Neuron (in vitro differentiated cells): Measurements from ENCODE around the gene TIMM50.
"Not testable (repeated sequence)": the region's sequence is repeated elsewhere in the genome, so short reads cannot be mapped to it uniquely, and the experiment has no call there.

Experiments
- H2AFZ ChIP-seq: one replicate; pipeline ENCODE4 v1.6.1; 2013; ENCODE audit warnings: low read depth, mild to moderate bottlenecking, inconsistent platforms, low read length, moderate library complexity
- H3K27me3 ChIP-seq: one replicate; pipeline ENCODE4 v1.6.1; 2013; ENCODE audit warnings: low read length; ENCODE audit not compliant: insufficient read depth
- H3K36me3 ChIP-seq: one replicate; pipeline ENCODE4 v1.6.1; 2013; ENCODE audit warnings: low read length; ENCODE audit not compliant: insufficient read depth
- H3K4me1 ChIP-seq: one replicate; pipeline ENCODE4 v1.6.1; 2013; ENCODE audit warnings: low read length; ENCODE audit not compliant: insufficient read depth
- H3K4me3 ChIP-seq: 2 replicates; pipeline ENCODE4 v1.5.1; 2013; ENCODE audit warnings: mild to moderate bottlenecking, low read length, moderate library complexity
- H3K9me3 ChIP-seq: one replicate; pipeline ENCODE4 v1.6.1; 2013; ENCODE audit warnings: low read length

The TIMM50 gene

DNA sequence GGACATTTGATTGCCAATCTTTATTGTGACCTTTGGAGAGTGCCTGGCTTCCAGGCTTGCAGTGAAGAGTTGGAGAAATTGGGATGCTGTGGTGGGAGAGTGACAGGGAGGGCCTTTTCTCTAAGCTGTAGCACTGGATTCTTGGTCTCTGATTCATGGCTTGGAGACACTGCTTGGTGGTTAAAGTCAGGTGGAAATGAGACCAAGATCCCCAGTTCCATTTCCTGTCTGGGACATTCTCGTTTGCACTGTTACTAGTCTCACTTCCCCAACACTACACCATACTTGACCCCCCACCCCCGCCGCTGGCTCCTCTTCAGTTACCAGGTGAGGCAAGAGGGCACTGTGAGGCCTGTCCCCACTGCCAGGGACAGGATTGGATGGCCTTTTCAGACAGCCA is 32.4 kb upstream of the TIMM50 start:
- peaks cover 27% of the 10 kb centered on the region for H3K36me3 ChIP-seq
- no peak overlapping the region for H3K4me3 ChIP-seq
- H2AFZ ChIP-seq = no peak overlapping the region
- H3K9me3 ChIP-seq = no peaks in the 10 kb centered on the region
- H3K4me1 ChIP-seq = peaks cover 19% of the 10 kb centered on the region
- H3K27me3 ChIP-seq = no peaks in the 10 kb centered on the region

DNA sequence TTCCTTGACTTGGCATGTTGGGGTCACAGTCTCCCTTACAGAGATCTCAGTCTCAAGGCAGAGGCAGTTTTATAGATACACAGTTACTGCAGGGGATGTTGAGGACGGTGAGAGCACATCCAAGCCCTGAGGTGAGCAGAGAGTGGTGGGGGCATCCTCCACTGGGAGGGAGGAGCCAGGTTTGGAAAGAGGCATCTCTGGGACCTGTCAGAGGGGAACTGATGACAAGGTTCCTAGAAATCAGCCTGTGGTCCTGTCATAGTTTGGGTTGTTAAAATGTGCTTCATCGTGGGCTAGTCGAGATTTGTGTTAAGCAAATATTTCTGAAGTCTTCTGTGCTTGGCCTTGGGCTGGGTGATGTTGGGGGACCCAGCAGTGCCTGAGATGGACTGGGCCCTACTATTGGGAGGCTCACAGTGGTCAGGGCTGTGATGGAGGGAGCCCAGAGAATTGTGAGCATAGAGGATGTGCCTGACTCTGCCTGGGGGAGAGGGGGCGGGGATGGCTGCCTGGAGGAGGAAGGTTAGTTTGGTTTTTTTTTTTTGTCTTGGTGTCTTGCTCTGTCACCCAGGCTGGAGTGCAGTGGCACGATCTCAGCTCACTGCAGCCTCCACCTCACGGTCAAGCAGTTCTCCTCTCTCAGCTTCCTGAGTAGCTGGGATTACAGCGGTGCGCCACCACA is 31.4 kb upstream of the TIMM50 start:
- Histone ChIP-seq H3K9me3 (no peaks in the 10 kb centered on the region), H2AFZ (no peak overlapping the region), H3K4me3 (no peak overlapping the region), H3K36me3 (peaks cover 32% of the 10 kb centered on the region), H3K4me1 (peaks cover 19% of the 10 kb centered on the region), H3K27me3 (no peaks in the 10 kb centered on the region)

DNA sequence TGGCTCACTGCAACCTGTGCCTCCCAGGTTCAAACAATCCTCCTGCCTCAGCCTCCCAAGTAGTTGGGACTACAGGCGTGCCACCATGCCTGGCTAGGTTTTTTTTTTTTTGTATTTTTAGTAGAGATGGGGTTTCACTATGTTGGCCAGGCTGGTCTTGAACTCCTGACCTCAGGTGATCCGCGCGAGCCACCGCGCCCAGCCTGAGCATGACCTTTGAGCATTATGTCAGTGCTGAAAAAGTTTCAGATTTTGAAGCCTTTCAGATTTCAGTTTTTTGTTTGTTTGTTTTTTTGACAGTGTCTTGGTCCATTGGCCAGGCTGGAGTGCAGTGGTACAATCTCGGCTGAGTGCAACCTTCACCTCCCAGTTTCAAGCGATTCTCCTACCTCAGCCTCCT is 29.4 kb upstream of the TIMM50 start:
- H2AFZ ChIP-seq, H3K9me3 ChIP-seq, H3K27me3 ChIP-seq, H3K4me1 ChIP-seq, H3K4me3 ChIP-seq: not testable (repeated sequence)
- peaks cover 35% of the 10 kb centered on the region for H3K36me3 ChIP-seq

DNA sequence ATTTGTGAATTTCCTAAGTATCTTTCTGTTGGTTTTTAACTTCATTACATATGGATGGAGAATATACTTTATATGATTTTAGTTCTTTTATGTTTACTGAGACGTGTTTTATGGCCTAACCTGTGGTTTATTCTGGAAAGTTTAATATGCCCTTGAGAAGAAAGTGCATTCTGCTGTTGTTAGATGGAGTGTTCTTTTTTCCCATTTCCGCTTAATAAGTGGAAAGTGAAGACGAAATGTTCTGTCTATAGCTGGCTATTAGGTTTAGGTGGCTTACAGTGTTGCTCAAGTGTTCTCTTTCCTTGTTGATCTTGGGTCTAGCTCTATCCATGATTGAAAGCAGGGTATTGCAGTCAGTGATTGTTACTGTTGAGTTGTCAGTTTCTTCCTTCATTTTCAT is 17.2 kb upstream of the TIMM50 start:
- Histone ChIP-seq H3K36me3 (peaks cover 69% of the 10 kb centered on the region), H3K27me3 (no peaks in the 10 kb centered on the region), H3K9me3 (no peaks in the 10 kb centered on the region), H3K4me3 (no peak overlapping the region), H3K4me1 (no peaks in the 10 kb centered on the region), H2AFZ (no peak overlapping the region)

DNA sequence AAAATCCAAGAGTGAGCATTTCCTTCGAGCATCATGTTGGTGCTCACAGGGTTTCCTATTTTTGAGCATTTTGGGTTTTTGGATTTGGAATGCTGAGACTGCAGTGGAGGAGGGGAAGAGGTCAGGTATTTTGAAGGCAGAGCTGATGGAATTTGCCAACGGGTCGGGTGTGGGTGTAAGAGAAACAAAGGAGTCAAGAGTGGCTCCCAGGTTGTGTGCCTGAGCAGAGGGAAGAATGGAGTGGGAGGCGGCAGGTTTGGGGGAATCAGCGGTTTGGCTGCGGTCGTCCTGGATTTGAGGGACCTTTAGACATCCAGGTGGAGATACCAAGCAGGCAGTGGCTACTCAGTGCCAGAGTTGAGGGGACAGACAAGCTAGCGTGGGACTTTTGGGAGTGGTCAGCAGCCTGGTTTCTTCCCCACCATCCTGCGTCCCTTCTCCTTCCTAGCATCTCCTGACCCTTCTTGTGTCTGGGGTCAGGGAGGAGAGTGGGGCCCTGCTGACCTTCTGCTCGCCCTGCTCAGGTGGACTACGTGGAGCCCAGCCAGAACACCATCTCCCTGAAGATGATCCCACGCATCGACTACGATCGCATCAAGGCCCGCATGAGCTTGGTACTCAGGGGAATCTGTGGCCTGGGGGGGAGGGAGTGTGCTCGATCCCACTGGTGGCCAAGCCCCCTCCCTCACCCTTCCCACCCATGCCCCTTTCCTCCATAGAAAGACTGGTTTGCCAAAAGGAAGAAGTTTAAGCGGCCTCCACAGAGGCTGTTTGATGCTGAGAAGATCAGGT is 14.5 kb upstream of the TIMM50 start:
- H3K4me1 ChIP-seq = no peaks in the 10 kb centered on the region
- H2AFZ ChIP-seq = no peak overlapping the region
- no peaks in the 10 kb centered on the region for H3K9me3 ChIP-seq
- H3K4me3 ChIP-seq = no peak overlapping the region
- H3K27me3 ChIP-seq = no peaks in the 10 kb centered on the region
- H3K36me3 ChIP-seq = peaks cover 70% of the 10 kb centered on the region

DNA sequence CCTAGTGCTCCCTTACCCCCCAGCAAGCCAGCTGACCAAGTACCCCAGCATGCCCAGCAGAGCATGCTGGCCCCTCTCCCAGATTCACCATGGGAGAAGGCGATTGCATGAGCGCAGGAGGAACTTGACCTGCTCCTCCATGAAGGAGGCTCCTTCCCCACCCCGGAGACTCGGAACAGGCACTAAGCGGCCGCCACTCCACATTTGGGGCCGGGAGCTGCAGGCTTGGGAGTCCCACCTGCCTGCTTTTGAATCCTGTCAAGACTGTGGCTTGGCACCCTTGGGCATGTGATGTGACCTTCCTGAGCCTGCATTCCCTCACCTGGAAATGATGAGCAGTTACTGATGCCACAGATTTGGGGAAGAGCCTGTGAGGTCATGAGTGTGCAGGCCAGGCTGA is 12.7 kb upstream of the TIMM50 start:
- H2AFZ ChIP-seq = no peak overlapping the region
- peaks cover 80% of the 10 kb centered on the region for H3K36me3 ChIP-seq
- H3K4me1 ChIP-seq = no peaks in the 10 kb centered on the region
- no peak overlapping the region for H3K4me3 ChIP-seq
- H3K27me3 ChIP-seq = no peaks in the 10 kb centered on the region
- H3K9me3 ChIP-seq = no peaks in the 10 kb centered on the region

DNA sequence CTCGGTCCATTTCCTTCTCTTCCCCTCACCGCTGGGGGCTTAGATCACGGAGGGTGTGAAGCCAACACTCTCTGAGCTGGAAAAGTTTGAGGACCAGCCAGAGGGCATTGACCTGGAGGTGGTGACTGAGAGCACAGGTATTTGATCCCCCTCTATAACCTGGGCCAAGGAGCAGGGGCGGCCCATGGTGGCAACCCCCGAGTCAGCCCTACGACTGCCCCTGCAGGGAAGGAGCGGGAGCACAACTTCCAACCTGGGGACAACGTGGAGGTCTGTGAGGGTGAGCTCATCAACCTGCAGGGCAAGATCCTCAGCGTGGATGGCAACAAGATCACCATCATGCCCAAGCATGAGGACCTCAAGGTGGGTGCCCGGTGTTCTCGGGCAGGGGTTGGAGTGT is 11.6 kb upstream of the TIMM50 start:
- Histone ChIP-seq H3K36me3 (peaks cover 86% of the 10 kb centered on the region), H3K27me3 (no peaks in the 10 kb centered on the region), H2AFZ (no peak overlapping the region), H3K4me3 (no peak overlapping the region), H3K4me1 (no peaks in the 10 kb centered on the region), H3K9me3 (no peaks in the 10 kb centered on the region)

DNA sequence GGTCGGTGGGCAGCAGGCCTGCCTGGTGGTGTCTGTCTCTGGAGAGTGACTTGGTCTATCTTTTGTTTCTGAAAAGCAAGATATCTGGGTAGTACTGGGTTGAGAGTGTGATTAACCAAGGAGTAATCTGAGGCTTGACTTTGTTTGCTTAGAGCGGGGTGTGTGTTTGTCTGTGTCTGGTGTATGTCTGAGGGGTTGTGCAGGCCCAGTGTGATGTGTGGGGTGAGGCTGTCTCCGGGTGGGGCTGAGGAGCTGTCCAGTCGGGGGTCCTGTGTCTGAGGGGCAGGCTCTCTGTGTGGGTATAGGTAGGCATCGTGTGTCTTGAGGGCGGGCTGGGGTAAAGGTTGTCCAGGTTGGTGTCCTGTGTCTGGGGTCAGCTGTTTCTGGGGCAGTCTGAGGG is 11.1 kb upstream of the TIMM50 start:
- Histone ChIP-seq H3K27me3 (no peaks in the 10 kb centered on the region), H3K4me1 (no peaks in the 10 kb centered on the region), H3K36me3 (peaks cover 89% of the 10 kb centered on the region), H3K9me3 (no peaks in the 10 kb centered on the region), H2AFZ (no peak overlapping the region), H3K4me3 (no peak overlapping the region)

DNA sequence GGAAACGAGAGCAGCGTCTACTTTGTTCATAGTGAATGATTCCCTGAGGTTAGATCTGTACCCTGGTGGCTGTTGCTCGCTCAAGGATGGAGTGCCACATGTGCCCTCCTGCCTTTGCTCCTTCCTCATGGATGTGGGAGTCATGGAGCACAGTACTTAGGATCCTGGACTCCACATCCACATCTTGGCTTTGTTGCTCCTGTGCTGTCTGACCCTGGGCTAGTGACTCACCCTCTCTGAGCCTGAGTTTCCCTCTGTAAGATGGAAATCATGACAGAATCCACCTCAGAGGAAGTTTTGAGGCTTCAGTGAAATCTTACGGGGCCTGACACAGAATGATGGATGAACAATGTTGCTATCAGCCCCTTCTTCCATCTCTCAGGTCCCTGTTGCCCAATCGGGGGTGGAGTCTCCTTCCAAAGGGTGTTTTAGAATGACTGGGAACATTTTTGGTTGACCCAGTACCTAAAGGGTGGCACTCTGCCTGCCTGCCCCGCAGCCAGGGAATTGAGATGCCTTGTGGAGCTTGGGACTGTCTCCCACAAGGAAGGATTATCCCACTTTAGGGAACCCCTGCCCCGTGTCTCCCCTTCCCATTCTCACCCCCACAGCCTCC is 9.8 kb upstream of the TIMM50 start:
- H3K9me3 ChIP-seq = no peaks in the 10 kb centered on the region

DNA sequence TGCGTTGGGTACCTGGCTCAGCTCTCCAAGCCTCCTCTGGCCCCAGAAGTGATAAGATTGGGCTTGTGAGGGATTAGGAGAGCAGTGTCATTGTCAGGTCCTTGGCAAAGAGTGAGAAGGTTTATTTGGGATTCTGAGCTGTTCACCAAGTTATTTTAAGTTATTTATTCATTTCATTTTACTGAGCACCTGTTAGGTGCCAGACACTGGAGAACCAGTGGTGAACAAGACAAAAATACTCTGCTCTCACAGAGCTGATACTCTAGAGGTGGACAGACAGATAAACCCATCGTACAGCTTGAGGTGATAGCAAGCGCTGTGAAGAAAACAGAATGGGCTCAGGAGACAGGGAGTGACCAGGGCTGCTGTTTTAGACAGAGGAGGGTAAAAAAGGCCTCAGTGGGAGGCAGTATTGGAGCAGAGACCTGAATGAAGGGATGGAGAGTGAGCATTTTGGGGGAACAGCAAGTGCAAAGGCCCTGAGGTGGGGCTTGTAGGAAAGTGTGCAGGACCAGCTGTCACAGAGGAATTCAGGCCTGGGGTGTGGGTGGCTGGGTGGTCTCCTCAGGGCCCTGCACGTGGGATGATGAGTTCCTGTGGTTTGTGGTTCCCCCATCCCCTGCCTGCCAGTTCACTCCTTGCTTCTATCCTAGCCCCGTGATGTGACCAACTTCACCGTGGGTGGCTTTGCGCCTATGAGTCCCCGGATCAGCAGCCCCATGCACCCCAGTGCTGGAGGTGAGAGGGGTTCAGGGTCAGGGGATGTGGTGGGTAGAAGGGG is 8.7 kb upstream of the TIMM50 start:
- Histone ChIP-seq H3K36me3 (peaks cover 89% of the 10 kb centered on the region), H3K27me3 (no peaks in the 10 kb centered on the region), H3K4me1 (no peaks in the 10 kb centered on the region), H3K9me3 (no peaks in the 10 kb centered on the region), H3K4me3 (no peak overlapping the region), H2AFZ (no peak overlapping the region)

More for the DNA sequence above, 9.8 kb upstream of the TIMM50 start:
- Histone ChIP-seq H3K4me1 (no peaks in the 10 kb centered on the region), H3K4me3 (no peak overlapping the region), H3K36me3 (peaks cover 85% of the 10 kb centered on the region), H2AFZ (no peak overlapping the region), H3K27me3 (no peaks in the 10 kb centered on the region)

DNA sequence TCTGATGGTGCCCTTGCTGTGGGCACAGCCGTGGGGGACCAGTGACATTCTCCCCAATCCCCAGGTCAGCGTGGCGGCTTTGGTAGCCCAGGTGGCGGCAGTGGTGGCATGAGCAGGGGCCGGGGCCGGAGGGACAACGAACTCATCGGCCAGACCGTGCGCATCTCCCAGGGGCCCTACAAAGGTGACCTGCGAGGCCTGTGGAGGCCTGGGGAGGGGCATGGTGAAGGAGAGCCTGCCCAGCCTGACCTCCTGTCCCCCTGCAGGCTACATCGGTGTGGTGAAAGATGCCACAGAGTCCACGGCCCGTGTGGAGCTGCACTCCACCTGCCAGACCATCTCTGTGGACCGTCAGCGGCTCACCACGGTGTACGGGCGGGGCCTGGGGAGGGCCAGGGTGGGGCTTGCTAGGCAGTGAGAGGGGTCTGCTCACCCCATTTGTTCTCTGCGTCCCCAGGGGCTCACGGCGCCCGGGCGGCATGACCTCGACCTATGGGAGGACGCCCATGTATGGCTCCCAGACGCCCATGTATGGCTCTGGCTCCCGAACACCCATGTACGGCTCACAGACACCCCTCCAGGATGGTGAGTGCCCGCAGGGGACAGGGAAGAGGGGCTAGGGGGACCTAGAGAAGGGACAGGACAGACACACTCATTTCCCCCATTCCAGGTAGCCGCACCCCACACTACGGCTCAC is 7.7 kb upstream of the TIMM50 start:
- Histone ChIP-seq H3K36me3 (peaks cover 82% of the 10 kb centered on the region), H3K9me3 (no peaks in the 10 kb centered on the region), H2AFZ (no peak overlapping the region), H3K4me3 (no peak overlapping the region), H3K27me3 (no peaks in the 10 kb centered on the region), H3K4me1 (no peaks in the 10 kb centered on the region)

DNA sequence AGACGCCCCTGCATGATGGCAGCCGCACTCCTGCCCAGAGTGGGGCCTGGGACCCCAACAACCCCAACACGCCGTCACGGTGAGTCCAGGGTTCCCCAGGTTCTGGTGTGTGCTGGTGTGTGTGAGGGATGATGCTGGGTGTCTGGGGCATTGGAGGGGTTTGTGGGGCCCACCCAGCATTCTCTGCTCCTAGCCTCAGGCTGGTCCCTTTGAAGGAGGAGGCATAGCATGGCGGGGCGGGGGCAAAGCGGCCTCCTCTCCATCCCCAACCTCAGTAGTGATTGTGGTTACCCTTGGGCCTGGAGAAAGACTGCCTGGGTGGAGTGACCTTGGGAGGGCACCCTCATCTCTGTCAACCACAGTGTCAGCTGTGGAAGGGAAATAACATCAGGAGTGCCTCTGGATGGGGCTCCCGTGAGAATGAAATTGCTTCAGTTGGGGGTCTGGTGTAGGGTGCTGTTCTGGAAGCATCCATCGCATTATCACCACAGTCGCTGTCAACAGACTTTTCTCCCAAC is 7.1 kb upstream of the TIMM50 start:
- Histone ChIP-seq H2AFZ (no peak overlapping the region), H3K36me3 (peaks cover 75% of the 10 kb centered on the region), H3K9me3 (no peaks in the 10 kb centered on the region), H3K4me1 (no peaks in the 10 kb centered on the region), H3K4me3 (no peak overlapping the region), H3K27me3 (no peaks in the 10 kb centered on the region)
